Ramos (cell line): ENCODE results near the gene GPSM3.
"Not testable (repeated sequence)": the region's sequence is repeated elsewhere in the genome, so short reads cannot be mapped to it uniquely, and the experiment has no call there.

Experiments used
- in situ Hi-C: fragments of 300-500 bp; cut with MboI; formaldehyde crosslinking; loops from one replicate; pipeline ENCODE4 v1.14.3; 2022; ENCODE audit warnings: low sequenced_read_pairs; ENCODE audit not compliant: unreplicated experiment

The GPSM3 gene

DNA sequence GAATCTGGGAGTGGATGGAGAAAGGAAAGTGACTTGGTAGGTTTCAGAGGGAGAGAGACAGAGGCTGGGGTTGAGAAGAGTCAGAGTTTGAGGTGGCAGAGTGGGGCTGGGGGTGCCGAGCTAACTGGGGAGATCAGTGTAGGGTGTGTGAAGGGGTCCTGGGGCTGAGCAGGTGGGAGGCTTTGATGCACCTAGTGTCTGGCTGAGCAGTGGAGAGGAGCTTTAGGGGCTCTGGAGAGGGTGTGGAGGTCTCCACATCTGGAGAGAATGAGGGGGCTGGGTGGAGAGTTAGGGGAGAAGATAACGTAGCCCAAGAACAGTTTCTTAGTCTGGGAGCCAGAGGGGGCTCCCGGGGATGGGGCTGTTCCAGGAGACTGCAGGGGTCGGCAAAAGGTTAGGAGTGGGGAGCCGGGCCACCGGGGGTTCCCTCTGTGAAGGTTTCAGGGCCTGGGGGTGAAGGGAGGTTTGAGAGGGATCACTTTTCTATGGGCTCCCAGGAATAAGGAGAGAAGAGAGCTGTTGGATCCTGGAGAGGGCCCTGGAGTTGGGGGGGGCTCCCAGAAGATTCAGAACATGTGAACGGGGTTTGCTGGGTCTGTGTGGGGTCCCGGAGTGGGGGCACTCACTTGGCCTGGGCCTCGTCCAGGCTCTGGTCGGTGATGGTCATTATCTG, 3.2 kb downstream of the GPSM3 start:
- in situ Hi-C loops = no loop called here

DNA sequence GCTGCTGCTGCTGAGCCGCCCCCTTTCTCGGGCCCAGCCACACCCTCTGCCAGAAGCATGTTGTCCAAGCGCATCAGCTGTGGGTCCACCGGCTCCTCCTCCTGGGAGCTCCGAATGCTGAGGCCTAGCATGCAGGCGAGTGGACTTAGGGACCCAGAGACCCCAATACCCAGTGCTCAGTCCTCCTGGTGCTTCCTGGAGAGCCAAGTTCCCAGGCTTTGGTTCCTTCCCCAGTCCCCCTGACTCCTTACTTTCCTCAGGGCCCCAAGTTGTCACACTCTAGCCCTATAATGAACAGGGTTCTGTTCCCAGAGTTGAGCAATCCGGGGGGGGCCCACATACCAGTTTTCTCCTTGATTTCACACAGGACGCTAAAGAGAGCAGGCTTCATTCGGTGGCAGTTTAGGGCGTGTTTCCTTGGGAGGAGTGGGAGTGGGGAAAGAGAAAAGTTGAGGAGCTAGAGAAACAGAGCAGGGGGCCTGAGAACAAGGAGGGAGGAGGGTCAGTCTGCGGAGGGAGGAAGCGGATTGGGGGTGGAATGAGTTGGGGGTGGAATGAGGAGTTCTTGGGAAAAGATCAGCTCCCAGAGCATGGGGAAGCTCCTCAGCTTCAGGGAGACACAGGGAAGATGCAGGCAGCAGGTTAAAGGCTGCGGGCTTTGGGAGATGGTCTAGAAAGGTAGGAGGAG, 3.9 kb downstream of the GPSM3 start:
- in situ Hi-C loops = no loop called here

DNA sequence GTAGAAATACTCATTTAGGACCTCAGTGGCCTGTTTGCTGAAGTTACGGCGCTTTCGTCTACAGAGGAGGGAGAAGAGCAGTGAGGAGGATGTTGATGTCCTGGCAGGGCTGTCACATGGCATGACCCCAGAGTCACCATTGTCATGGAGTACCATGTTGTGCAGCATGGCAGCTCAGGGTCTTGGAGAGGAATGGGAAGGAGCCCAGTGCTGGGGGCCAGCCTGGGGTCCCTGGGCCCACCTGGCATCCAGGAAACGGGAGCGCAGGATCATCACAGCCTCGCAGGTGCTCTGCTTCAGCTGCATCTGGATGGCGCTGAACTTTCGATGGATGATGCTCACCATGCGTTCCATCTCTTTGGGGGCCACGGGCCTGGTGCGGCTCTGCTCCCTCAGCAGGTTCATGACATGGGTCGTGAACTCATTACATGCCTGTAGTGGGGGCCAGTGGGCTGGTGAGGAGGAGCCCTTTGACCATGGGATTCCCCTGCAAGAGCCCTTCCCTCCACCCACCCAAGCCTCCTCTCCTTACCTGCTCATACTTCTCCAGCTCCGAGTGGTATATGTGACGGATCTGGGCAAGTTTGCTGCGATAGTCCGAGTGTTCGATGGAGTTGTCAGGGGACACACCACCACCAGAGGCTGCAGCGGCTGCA, 4.6 kb downstream of the GPSM3 start:
- in situ Hi-C loops = not testable (repeated sequence)

DNA sequence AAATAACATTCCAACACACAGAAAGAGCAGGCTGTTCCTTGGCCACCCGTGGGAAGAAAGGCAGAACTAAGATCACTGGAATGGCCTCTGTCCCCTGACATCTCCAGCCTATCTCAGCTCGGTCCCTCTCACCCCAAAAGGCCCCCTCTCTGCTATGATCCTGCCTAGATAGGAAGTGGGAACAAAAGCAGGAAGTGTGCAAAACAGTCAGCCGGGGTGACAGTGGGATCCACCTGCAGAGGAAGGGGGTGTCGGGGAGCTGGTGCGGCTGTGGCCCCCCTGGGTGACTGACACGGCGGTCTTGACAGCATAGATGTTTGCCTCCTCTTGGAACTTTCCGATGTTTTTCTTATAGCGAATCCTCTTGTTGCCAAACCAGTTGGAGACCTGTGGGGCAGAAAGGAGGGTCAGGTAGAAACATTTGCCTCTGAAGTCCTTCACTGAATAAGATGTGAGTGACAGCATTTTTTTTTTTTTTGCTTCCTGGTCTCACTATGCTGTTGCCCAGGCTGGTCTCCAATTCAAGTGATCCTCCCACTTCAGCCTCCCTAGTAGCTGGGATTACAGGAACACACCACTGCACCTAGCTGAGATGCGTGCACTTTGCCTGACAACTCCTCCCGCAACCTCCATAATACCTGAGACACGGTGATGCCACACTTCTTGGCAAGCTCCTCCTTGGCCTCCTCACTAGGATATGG, 5.3 kb downstream of the GPSM3 start:
- in situ Hi-C loops = no loop called here

DNA sequence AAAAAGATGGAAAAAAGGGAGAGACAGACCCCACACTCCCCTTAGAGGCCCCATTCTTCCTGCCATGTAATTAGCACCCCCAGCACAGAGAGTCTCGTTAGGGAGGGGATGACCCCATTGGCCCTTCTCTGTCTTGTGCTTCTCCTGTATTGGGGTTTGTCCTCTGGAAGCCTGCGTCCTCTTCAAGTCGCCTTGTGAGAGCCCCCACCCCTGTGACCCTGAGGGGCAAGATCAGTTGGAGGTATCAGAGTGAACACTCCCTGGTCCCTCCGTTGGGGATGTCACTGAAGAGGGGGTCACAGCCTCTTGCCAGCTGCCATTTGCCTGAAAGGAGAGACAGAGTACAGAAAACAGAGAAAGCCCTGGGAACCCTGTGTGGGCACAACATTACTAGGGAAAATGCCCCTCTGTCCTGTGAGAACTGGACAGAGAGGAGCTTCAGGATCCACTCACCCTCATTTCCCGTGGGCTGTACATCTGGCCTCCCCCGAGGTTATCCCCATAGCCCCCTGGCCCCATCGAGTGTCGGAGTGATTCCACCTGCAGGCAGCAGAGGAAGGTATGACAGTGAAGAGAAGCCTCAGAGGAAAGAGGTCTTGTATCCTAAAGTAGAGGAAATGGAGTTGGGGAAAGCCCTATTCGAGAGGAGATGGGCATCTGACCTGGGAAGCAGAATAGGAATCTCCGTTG, 6.1 kb downstream of the GPSM3 start:
- in situ Hi-C loops = not testable (repeated sequence)

DNA sequence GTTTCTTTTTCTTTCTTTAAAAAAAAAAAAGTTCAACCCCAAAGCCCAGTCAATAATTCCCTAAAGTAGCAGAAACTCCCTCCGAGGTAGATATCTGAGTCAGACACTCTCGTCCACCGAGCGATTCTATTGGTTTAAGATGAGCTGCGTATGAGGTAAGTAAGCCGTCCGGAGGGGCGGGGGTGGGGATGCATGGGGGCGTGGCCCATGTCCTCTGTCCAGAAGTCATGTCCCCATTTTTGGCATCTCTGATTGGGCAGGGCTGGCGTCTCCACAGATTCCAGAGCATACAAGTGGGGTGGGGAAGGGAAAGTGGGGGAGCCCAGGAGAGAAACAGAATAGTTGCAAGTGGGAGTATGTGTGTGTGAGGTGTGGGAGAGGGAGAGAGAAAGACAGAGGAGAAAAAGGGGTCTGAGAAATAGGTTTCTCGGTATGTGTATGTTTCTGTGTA, 6.7 kb downstream of the GPSM3 start:
- in situ Hi-C loops = not testable (repeated sequence)

DNA sequence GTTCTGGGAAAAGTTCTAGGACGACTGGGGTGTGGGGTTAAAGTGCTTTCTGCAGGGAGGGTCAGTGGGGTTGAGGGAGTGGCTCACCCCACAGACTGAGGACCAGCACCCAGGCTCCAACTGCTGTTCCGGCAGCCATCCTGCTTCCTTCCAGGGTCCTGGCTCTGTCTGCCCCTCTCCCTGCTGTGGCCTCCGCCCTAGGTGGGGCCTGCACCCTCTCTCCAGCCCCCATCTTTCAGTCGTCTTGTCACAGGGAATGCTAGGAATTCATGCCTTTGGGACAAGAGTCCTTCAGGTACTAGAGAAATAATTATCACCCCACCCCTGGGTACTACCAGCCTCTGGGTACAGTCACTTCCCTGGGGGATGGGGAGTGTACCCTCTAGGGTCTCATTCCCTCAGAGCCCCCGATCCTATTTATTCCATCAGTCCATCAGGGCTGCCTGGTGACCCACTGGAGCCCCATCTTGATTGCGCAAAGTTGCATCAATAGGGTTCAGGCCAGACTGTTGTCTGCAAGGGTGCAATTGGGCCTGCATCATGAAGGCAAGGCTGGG, 8.3 kb downstream of the GPSM3 start, which contains the start of gene AGER:
Gene AGER (minus strand): TSS at position 170 of the 557 bp plus-strand sequence. CDS start 31 bp downstream, at position 139.
- in situ Hi-C loops = no loop called here

DNA sequence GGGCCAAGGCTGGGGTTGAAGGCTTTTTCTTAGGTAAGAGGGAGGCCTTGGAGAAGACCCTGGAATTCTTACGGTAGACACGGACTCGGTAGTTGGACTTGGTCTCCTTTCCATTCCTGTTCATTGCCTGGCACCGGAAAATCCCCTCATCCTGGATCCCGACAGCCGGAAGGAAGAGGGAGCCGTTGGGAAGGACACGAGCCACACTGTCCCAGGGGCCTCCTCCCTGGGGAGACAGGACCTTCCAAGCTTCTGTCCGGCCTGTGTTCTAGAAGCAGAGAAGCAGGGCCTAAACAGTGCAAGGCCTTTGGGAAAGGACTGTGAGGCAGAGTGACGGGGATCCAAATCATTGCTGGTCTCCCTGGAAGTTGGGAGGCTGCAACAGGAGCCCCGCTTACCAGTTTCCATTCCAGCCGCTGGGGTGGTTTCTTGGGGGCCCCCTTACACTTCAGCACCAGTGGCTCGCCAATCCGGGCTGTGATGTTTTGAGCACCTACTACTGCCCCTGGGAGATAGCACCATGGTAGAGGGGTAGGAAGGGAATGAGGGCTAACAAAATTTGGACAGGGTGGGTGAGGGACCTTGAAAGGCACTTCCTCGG, 8.9 kb downstream of the GPSM3 start:
- in situ Hi-C loops = no loop called here

DNA sequence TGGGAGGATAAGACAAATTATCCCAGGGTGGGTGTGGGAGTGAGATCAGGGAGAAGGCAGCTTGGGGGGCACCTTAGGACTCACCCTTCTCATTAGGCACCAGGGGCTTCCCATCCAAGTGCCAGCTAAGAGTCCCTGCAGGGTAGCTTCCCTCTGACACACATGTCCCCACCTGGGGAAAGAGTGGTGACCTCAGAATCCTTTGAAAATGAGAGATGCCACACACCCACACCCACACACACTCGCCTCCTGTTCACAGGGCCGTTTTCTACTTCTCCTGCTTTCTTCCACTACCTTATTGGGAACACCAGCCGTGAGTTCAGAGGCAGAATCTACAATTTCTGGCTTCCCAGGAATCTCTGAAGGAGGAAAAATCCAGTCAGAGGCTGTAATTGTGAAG, 9.4 kb downstream of the GPSM3 start:
- in situ Hi-C loops = no loop called here

DNA sequence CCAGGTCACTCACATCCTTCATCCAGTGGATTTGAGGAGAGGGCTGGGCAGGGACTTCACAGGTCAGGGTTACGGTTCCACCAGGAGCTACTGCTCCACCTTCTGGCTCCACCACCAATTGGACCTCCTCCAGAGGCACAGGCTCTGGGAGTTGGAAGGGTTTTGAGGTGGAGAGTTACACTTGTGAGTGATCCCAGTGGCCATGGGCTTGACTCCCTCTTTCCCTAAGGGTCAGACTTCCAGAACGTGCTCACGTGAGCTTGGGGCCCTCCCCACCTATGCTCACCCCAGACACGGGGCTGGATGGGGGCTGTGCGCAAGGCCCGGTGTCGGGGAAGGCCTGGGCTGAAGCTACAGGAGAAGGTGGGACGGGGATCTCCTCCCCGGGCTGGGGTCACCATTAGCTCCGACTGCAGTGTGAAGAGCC, 9.9 kb downstream of the GPSM3 start:
- in situ Hi-C loops = no loop called here

DNA sequence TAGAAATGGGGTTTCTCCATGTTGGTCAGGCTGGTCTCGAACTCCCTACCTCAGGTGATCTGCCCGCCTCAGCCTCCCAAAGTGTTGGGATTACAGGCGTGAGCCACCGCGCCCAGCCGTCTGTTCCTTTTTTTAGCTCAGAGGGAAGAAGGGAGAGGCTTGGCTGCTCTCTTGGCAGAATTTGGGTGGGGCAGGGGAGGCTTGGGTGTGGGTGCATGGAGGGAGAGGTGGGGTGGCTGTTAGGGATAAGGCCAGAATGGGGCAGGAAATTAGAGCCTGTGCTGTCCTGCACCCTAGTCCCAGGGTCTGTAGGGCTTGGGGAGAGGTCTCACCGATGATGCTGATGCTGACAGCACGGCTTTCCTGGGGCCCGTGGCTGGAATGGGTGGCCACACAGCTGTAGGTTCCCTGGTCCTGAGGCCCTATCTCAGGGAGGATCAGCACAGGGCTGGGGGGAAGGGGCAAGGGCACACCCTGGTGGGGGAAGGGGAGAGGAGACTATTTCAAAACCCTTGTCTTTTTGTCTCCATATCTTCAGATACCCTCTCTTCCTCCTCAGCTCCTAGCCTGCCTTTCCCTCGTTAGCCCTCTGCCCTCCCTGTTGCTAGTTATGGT, 10.4 kb downstream of the GPSM3 start:
- in situ Hi-C loops = no loop called here

DNA sequence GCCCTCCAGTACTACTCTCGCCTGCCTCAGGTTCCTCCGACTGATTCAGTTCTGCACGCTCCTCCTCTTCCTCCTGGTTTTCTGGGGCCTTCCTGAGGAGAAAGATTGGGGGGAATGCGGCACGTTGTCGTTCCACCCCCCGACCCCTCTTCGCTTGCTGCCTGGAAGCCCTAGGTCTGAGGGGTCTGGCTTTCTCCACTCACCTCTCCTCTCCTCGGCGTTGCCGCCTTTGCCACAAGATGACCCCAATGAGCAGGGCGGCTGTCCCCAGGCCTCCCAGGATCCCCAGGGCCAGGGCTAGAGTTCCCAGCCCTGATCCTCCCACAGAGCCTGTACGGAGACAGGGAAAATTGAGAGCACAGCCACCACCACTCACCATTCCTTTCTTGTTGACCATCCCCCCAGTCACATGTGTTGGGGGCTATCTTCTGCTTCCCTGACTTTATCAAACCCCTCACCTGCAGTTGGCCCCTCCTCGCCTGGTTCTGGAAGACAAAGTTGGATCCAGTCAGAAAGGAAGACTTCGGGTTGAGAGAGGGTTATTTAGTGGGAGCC, 11.2 kb downstream of the GPSM3 start:
- in situ Hi-C loops = no loop called here

DNA sequence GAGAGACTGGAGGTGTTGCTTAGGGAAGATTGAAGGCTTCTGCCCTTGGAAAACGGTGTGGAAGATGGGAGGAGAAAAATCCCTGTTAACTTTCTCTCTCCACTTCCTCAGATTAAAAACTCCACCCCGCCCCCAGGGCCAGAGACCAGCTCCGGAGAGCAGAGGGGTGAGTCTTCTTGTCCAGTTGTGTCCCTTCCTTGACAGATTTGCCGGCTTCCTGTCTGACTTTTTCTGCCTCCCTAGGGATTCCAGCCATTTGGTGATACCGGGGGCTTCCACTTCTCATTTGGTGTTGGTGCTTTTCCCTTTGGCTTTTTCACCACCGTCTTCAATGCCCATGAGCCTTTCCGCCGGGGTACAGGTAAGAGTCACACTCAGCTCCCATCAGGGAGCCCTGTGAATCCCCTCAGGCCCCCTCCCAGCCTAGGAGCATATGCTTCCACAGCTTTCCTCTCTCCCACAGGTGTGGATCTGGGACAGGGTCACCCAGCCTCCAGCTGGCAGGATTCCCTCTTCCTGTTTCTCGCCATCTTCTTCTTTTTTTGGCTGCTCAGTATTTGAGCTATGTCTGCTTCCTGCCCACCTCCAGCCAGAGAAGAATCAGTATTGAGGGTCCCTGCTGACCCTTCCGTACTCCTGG, 12.6 kb downstream of the GPSM3 start:
- in situ Hi-C loops = no loop called here

DNA sequence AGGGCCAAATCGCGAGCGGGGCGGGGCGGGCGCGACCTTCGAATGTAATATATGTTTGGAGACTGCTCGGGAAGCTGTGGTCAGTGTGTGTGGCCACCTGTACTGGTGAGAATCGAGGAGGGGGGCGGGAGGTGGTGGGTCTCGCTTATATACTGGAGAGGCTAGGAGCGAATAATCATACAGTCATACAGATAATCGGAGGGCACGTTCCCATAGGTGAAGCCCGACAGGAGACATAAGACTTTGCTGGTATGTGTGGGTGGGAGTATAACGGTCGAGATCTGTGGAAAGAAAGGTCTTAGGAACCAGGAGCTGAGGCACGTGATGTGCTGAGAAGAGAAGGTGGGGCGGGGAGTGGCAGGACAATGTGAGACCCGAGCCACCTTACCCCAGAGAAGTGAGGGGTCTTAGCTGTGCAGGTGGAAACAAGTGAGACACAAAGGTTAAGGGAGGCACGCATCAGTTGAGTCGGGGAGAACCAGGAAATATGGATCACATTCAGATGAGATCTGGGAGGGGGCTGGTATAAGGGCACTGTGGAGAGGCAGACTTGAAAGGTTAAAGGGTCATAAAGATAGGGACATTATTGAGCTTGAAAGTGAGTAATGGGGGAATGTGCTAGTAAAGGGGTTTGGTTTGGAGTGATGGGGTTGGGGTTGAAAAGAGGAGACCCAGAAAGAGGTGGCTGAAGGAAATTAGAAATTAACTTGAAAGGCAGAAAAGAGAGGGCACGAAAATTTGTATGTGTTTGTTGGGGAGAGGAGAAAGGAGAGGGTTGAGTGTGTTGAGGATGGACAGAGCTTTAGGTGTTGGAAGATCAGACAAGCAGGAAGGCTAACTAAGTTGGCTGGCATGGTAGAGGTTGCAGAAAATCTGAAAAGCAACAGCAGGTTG, 13.6 kb downstream of the GPSM3 start:
- in situ Hi-C loops = no loop called here

DNA sequence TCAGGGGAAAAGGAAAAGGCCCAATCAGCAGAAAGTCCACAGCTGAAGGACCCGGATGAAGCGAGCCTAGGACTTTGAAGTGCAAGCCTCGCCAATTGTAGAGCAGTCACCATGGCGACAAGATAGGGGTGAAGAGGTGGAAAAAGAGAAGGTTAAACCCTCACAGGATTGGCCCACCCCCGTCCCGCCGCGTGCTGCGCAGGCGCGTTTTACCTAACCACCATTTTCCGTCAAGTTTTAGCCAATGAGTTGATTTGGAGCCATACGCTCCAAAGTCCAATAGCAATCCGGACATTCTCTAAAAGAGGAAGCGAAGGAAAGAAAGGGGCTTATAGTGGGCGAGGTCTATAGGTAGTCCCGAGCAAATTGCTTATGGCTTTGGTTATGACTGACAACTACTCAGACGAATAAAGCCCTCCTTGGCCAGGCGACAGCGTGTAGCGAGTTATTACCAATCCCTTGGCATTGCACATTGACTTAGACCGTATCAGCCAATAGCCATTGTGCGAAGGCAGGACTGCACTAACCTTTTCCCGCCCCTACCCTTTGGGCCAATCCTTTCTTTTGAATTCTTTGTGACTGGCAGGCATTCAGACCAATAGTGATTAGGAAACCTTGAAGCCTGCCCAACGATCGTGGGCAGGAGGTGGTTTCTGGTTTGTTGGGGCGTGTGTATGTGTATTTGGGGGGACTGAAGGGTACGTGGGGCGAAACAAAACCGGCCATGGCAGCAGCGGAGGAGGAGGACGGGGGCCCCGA, 14.5 kb downstream of the GPSM3 start, which contains the start of gene RNF5:
Gene RNF5 (plus strand): TSS at position 618 of the 759 bp plus-strand sequence. CDS start 107 bp downstream, at position 725.
- in situ Hi-C loops = no loop called here

DNA sequence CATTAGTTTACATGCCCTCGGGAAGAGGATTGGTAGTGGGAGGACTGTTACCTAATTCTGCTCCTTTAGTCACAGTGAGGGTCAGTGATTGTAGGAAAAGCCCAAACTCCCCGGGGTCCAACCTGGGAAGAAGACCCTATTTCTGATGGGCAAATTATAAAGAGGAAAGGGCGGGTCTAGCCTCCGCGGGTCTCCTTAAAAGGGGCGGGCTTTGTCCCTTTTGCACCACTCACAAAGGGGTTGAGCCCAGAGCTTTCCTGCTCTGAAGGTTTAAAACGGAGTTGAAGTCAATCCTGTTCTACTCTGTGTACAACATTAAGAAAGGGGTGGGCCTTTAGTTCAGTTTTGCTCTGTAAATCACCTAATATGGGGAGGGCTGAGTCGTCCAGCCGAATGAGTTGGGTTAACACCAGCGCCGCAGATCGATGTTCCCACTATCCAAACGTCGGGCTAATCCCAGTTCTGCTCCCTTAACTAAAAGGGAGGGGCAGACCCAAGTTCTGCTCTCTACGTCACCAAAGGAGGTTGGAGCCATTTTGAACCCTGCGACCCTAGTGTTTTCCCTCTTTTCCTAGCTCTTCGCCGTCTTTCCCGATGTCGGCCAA, 15.2 kb downstream of the GPSM3 start:
- in situ Hi-C loops = no loop called here
